ENCODE measurements around the gene BDNF.
A peak's percentile ranks its signal among the peaks of the same experiment; 100 is the strongest.
"Not testable (repeated sequence)": the region's sequence is repeated elsewhere in the genome, so short reads cannot be mapped to it uniquely, and the experiment has no call there.

Gene BDNF

DNA sequence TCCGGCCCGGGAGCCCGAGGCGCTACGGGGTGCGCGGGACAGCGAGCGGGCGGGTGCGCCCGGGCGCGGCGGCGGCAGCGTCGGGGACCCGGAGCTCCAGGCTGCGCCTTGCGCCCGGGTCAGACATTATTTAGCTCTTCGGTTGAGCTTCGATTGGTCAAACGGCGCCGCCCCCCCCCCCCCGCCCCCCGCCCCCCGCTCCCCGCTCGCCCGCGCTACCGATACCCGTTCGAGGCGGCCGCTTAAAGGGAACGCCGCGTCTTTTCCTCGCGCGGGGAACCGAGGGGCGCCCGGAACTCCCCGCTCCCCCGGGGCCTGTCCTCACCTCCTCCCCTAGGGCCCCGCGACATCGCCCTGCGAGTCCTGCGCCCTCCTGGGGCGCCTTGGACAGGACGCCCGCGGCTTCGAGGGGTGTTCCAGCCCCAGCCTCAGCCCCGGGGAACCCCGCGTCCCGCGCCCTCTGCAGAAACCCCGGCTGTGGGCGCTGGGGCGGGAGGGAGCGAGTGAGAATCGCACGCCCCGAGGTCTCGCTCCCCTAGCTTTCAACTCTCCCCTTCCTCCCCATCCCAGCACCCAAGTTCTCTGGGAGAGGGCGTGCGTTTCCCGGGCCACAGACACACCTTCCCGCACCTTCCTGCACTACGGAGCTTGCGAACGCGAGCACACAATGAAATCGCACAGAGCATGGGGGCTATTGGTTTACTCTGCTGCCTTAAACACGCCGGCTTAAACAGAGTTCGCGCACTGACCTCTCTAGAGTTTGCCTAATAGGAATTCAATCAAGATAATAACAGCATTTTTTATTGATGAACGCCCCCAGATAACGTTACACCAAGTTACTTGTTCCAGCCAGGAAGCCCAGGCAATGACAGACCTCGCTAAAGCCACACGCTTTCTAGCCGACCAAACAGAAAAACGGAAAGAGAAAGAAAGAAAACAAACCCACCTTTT lies at the start of gene BDNF:
Gene BDNF, minus strand, starts transcription at position 105 of the 951 bp plus-strand sequence. CDS start 41,891 bp downstream, outside the sequence.
- DNase-seq (ENCODE audit: low spot score) = peak; percentile 60

DNA sequence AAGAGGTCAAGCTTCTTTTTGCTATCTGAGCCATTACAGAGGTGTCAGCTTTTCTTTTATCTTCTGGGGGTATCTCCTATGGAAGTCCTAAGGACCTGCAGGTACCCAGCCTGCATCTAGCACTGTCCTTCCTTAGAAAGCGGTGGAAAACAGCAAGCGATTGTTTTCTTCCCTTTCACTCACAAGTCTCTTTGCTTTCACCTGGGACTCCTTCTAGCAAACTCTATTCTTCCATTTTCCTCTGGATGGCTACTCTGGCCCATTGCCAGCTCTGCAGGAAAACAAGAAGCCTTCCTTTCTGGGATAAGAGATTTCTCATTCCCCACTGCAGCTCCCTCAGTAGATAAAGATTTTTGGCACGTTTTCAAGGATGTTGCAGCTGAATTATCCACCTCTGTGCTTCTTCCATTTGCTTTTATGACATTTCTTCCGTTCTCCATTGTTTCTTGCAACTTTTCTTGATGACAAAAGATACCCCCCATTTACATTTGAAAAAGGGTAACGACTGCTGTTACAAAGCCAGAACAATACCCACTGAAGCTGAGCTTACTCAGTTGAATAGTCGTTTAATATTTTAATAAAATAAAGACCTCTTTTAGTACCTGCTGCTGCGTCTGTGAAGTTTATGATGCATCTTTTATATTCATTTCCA lies 40.2 kb upstream of the BDNF start:
- peak; percentile 17 for DNase-seq (ENCODE audit: low spot score)

- no peak for DNase-seq (ENCODE audit: low spot score)
Observed at GRCh38 chr11:27735281-27735680, 35.0 kb upstream of the BDNF start.

DNA sequence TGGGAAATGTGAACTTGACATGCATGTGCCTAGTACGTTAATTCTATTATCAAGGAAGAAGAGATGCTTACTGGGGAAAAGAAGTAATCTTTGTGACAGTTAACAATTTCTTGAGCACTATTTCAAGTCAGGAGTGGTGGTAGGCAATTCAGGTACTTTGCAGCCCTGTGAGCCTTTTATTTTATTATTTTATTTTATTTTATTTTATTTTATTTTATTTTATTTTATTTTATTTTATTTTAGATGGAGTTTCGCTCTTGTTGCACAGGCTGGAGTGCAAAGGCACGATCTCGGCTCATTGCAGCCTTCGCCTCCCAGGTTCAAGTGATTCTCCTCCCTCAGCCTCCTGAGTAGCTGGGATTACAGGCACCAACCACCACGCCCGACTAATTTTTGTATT lies 31.5 kb upstream of the BDNF start:
- DNase-seq (ENCODE audit: low spot score) = not testable (repeated sequence)

DNA sequence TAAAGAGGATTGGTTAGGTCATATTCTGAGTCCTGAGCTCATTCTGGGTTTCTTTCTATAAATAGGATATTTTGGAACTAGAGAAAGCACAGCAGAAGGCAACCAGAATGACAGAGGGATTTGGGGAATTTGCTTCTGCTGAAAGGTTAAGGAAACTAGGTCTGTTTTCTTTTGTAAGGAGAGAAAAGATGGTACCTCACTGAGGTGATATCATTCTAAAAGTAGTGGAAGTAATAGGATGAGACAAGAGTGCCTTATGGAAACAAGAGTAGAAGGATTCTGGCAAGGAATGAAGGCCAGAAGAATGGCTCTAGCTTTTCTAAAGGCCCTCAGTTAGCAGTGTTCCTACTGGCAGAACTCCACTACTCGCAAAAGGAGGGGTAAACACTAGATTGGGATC lies 26.7 kb upstream of the BDNF start:
- no peak for DNase-seq (ENCODE audit: low spot score)

DNA sequence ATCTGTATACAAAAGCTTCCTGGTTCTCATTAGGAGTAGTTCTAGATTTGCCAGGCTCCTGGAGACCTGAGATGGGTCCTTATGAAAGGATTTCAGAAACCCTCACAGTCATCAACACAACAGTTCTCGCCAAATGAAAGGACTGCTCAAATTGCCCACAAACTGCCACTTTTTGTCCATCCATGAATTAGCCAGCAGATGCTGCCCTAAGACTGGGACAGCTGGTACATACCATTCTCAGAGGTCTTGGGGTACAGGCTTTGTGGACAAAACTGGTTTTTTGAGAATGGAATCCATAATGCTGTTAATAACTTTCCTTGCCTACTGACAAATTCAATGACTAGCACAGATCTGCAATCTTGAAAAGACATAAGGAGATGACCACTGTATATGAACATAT lies 23.4 kb upstream of the BDNF start:
- no peak for DNase-seq (ENCODE audit: low spot score)

- peak; percentile 46 for DNase-seq (ENCODE audit: low spot score)
Observed at GRCh38 chr11:27722953-27723344, 22.7 kb upstream of the BDNF start.

- peak; percentile 50 for DNase-seq (ENCODE audit: low spot score)
Observed at GRCh38 chr11:27722117-27722952, 22.1 kb upstream of the BDNF start.

DNA sequence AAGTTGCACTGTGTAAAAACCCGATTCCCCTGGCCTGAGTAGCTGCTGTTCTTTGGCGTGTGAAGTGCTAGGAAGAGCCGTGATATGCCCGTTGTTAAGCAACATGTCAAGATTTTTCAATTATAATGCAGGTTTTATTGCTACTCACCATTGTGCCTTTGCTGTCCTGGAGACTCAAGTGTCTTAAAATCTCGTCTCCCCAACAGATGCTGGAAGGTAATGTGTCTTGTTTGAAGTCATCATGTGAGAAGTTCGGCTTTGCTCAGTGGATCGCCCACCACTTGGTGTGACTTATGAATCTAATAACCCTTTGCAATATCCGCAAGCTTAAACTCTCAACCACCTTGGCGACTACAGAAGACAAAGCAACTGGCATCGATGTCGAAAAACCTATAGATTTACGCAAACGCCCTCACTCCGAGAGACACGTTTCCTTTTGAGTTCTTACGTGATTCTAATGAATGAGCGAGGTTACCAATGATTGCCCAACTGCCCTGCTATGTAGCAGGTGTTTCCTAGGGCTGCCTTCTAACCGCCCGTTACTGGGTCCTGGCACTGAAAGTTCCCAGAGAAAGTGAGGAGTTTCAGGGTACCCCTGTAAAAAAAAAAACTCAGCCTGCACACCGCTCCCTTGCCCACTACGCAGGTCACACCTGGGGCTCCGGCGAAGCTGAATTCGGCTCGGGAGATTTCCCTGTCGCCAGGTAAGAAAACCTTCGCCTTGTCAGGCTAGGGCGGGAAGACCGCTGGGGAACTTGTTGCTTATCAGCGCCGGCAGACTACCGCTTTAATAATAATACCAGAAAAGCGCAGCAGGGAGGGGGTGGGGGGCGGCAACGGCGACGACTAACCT lies 21.2 kb upstream of the BDNF start:
- DNase-seq (ENCODE audit: low spot score) = no peak

GRCh38 chr11:27720277-27720830 lies 20.1 kb upstream of the BDNF start:
- DNase-seq (ENCODE audit: low spot score) = peak; percentile 66

DNA sequence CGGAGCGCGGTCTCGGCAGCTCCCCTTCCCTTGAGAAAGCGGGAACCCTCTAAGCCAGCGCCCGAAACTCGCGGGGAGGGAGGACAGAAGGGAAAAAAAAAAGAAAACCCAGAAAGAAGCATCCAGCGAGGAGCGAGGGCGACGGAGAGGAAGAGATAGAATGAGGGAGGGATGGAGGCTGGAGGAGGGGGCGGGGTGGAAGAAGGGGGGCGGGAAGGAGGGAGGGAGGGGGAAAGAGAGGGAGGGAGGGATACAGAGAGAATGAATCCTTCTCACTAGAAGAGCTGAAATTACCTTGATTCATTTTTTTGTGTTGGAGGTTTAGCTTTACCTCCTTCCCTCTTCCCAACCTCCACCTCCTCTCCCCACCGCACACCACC lies 19.3 kb upstream of the BDNF start:
- DNase-seq (ENCODE audit: low spot score) = peak; percentile 26

GRCh38 chr11:27718863-27719545 lies 18.7 kb upstream of the BDNF start:
- DNase-seq (ENCODE audit: low spot score) = peak; percentile 68

DNA sequence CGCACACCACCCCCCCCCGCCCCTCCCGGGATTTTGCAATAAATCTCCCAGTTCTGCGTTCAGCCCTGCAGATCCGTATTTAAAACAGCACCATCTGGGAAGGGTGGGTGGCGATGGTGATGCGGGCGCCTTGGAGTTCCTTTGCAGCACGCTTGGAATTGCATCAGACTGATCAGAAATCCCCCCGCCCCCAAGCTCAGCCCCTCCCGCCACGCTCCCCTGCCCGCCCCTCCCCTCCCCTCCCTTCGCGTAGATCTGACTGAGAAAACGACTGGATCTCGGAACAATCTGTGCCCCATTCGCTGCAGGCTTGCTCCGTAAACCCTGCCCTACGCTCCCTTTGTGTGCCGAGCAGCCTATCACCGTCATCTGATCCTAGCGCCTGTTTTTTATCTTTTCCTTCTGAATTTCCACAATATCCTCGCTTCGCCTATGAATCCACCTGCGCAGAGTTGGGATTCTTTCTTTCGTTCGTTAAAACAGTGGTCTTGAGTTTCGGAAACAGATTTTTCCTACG lies 18.1 kb upstream of the BDNF start:
- peak; percentile 71 for DNase-seq (ENCODE audit: low spot score)

- peak; percentile 18 for DNase-seq (ENCODE audit: low spot score)
Observed at GRCh38 chr11:27717801-27718229, 17.6 kb upstream of the BDNF start.

- no peak for DNase-seq (ENCODE audit: low spot score)
Observed at GRCh38 chr11:27717377-27717776, 17.1 kb upstream of the BDNF start.

- no peak for DNase-seq (ENCODE audit: low spot score)
Observed at GRCh38 chr11:27716835-27717234, 16.6 kb upstream of the BDNF start.

DNA sequence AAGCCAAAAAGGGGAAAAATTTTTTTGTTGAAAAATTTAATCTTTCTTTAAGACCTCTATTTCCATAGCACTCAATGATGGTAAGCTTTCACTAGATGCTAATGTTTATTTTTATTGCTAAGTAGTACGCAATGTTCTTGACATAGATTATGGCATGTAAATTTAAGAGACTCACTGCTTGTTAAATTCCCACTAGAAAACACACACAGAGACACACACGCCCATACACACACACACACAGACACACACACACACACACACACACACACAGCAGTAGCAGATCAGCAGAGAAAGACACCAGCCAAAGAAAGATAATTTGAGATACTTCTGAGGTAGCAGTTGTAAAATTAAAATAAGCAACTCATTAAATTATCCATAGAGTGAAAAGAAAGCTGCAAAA lies 16.0 kb upstream of the BDNF start:
- DNase-seq (ENCODE audit: low spot score) = no peak

DNA sequence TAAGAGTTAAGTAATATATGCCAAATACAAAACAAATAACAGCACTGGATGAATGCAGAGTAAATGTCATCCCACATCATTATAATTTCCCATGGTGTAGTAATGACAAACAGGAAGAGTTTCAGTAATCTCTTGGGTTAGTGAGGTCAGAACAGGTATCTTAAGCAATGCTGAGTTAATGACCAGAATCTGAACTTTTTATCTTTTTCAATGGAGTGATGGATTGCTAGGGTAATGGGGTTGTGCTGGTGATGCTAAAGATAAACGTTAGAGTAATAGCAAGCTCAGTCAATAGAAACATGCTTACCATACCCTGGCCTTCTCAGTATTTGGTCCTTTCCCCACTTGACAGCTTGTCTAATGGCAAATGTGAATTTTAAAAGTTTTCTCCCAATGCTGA lies 11.5 kb upstream of the BDNF start:
- no peak for DNase-seq (ENCODE audit: low spot score)

GRCh38 chr11:27710536-27710935 lies 10.3 kb upstream of the BDNF start:
- DNase-seq (ENCODE audit: low spot score) = no peak

- no peak for DNase-seq (ENCODE audit: low spot score)
Observed at GRCh38 chr11:27707676-27708075, 7.4 kb upstream of the BDNF start.
